Neuron (in vitro differentiated cells): ENCODE data around the gene CACNA1I.

Experiments
- H2AFZ ChIP-seq: one replicate; pipeline ENCODE4 v1.6.1; 2013; ENCODE audit warnings: low read depth, mild to moderate bottlenecking, inconsistent platforms, low read length, moderate library complexity
- H3K27me3 ChIP-seq: one replicate; pipeline ENCODE4 v1.6.1; 2013; ENCODE audit warnings: low read length; ENCODE audit not compliant: insufficient read depth
- H3K36me3 ChIP-seq: one replicate; pipeline ENCODE4 v1.6.1; 2013; ENCODE audit warnings: low read length; ENCODE audit not compliant: insufficient read depth
- H3K4me1 ChIP-seq: one replicate; pipeline ENCODE4 v1.6.1; 2013; ENCODE audit warnings: low read length; ENCODE audit not compliant: insufficient read depth
- H3K4me3 ChIP-seq: 2 replicates; pipeline ENCODE4 v1.5.1; 2013; ENCODE audit warnings: mild to moderate bottlenecking, low read length, moderate library complexity
- H3K9me3 ChIP-seq: one replicate; pipeline ENCODE4 v1.6.1; 2013; ENCODE audit warnings: low read length

The CACNA1I gene

DNA sequence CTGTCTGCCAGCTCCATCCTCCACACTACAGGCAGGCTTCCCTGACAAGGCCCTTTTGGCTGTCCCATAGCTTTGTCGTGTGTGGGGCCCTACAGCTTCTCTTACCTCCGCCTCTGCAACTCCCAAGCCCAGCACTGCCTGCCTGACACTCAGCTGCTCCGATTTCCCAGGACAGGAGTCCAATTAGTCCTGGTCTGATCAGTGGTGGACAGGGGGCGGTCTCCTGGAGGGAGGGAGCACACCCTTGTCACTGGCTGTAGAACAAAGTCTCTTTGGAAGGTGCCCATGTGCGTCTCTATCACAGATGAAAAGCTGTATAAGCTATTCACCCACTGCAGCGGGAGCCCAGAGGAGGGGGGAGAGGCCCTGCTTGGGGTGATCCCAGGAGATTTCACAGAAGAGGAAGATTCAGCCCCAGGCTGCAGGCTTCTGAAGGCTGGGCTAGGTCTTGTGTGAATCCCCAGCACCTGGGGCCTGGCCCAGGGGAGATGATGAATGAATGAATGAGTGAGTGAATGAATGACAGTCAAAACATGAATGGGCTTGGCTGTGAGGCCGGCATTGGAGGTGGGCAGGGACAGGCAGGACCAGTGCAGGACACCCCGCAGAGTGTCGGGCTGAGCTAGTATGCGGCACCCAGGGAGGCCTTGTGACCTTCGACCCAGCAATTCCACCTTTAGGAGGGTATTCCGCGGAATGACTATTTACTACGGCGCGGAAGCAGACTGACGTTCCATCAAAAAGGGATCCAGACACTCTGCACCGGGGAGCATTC, 142.4 kb downstream of the CACNA1I start:
- Histone ChIP-seq H3K36me3 (no peaks in the 10 kb centered on the region), H3K4me1 (peaks cover 26% of the 10 kb centered on the region), H3K4me3 (no peak overlapping the region), H3K9me3 (no peaks in the 10 kb centered on the region), H3K27me3 (no peaks in the 10 kb centered on the region), H2AFZ (no peak overlapping the region)

DNA sequence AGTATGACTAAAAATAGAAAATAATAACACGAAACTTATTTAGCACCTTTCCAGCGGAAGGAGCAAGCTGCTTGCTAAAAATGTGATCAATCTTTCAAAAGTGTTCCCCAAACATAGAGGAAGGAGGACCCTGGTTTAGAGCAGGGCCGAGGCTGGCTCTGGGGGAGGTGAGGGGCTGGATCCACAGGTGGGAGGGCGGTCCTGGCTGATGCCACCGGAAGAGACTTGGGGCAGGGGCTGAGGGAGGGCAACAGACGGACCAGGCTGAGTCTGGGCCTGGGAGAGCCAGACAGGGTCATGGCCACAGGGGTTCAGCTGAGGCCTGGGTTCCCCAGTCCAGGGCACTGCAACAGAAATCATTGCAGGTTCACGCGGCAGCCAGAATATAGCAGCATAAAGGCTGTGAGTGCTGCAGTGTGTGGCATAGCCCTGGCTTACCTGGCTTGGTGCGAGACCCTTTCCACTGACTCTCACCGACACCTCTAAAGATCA, 143.3 kb downstream of the CACNA1I start:
- no peak overlapping the region for H2AFZ ChIP-seq
- no peaks in the 10 kb centered on the region for H3K9me3 ChIP-seq
- H3K4me1 ChIP-seq = peaks cover 26% of the 10 kb centered on the region
- H3K4me3 ChIP-seq = no peak overlapping the region
- no peaks in the 10 kb centered on the region for H3K27me3 ChIP-seq
- H3K36me3 ChIP-seq = no peaks in the 10 kb centered on the region

DNA sequence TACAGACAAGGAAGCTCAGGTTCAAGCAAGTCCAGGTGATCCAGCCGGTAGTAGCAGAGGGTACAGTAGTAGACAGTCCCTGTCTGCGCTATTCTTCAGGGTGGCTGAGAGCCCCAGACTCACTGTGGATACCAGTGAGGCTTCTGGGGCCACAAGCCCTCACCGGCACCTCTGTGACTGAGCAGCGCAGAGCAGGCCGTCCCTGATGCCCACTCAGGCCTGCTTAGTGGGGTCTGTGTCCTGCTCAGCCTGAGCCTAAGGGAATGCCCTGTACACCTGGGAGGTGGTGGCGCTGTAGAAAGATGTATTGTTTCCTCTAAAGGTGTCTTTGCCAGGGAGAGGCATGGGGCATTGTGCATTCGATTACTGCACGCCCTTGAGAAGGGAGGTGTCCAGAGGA, 143.8 kb downstream of the CACNA1I start:
- peaks cover 26% of the 10 kb centered on the region for H3K4me1 ChIP-seq
- no peaks in the 10 kb centered on the region for H3K36me3 ChIP-seq
- no peaks in the 10 kb centered on the region for H3K9me3 ChIP-seq
- H3K4me3 ChIP-seq = no peak overlapping the region
- H3K27me3 ChIP-seq = no peaks in the 10 kb centered on the region
- no peak overlapping the region for H2AFZ ChIP-seq

DNA sequence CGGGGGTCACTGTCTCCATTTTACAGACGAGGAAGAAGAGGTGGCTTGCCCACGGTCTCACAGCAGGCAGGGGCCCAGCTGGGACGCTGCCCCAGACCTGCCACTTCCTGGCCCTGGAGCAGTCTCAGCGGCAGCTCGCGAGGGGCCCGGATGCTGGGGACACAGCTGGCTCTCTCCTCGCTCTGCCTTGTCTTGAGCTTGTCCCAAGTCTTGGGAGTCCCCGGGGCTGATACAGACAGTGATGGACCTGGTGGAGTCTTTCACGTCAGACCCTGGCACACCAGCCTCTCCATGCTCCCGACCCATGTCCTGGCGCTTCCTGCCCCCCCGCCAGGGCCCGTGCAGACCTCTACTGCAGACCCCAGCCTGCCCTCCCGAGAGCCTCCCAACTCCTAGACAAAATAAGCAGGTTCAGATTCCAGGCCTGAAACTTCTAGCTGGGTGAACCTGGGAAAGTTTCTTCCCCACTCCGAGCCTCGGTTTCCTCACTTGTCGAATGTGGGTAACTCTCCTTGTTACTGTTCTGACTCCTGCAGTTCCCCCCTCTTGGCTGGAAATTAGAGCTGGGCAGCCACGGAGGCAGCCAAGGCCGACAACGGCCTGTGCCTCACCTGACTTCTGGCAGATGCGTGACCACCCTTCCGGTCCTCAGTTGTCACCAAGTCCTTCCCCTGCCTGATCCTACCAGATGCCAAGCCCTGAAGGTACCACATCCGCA, 145.4 kb downstream of the CACNA1I start:
- no peak overlapping the region for H3K4me3 ChIP-seq
- no peaks in the 10 kb centered on the region for H3K36me3 ChIP-seq
- H2AFZ ChIP-seq = no peak overlapping the region
- no peaks in the 10 kb centered on the region for H3K9me3 ChIP-seq
- H3K4me1 ChIP-seq = peaks cover 37% of the 10 kb centered on the region
- H3K27me3 ChIP-seq = no peaks in the 10 kb centered on the region

DNA sequence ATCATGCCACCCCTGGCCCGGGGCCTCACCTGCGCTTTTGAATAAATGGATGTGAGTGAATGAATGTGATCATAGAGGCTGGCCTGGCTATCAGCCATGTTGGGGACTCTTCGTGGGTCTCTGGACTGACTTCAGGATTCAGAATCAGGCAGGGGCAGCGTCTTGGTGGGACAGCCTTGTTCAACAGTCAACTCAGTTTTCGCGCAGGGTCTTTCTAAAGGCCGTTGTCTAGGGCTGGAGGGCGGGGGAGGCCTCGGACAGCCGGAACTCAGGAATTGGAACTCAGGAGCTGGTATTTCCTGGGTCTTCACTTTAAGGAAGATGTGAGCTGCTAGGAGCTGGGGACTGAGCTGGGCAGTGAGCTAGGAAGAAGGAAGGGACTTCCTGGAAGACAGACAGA, 146.0 kb downstream of the CACNA1I start:
- H3K27me3 ChIP-seq = no peaks in the 10 kb centered on the region
- peaks cover 43% of the 10 kb centered on the region for H3K4me1 ChIP-seq
- H3K4me3 ChIP-seq = no peak overlapping the region

DNA sequence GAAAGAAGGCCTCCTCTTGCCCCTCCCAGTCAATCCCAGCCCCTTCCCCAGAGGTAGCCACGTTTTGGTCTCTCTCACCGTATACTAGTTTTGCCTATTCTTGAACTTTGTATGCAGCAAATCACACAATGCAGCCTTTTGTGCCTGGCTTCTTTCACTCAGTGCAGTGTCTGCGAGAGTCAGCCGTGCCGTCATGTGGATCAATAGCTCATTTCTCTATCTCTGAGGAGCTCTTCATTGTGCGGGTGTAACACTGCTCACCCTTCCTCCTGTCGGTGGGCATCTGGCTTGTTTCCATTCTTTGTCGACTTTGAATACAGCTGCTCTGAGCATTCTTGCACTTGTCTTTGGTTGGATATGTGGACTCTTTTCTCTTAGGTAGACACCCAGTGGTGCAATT, 146.5 kb downstream of the CACNA1I start:
- H3K9me3 ChIP-seq = no peaks in the 10 kb centered on the region
- H2AFZ ChIP-seq = no peak overlapping the region
- H3K27me3 ChIP-seq = no peaks in the 10 kb centered on the region
- H3K4me1 ChIP-seq = peaks cover 46% of the 10 kb centered on the region
- no peaks in the 10 kb centered on the region for H3K36me3 ChIP-seq
- no peak overlapping the region for H3K4me3 ChIP-seq

More for the DNA sequence above, 146.0 kb downstream of the CACNA1I start:
- H3K36me3 ChIP-seq = no peaks in the 10 kb centered on the region
- H2AFZ ChIP-seq = no peak overlapping the region
- no peaks in the 10 kb centered on the region for H3K9me3 ChIP-seq

DNA sequence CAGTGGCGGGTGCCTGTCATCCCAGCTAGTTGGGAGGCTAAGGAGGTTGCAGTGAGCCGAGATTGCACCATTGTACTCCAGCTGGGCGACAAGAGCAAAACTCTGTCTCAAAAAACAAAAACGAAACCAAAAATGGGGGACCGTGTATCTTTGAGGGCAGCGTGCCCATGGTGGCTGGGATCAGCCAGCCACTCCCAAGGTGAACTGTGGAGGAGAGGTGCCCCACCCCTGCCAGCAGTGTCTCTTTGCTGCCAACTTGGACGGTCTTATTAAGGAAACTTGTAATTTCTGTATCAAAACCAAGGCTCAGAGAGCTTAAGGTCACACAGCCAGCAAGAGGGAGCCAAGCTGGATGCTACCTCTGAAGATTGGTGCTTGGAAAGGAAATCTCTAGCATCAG, 147.7 kb downstream of the CACNA1I start:
- H3K9me3 ChIP-seq = no peaks in the 10 kb centered on the region
- H2AFZ ChIP-seq = no peak overlapping the region
- peaks cover 38% of the 10 kb centered on the region for H3K4me1 ChIP-seq
- H3K36me3 ChIP-seq = no peaks in the 10 kb centered on the region
- H3K27me3 ChIP-seq = no peaks in the 10 kb centered on the region
- no peak overlapping the region for H3K4me3 ChIP-seq

DNA sequence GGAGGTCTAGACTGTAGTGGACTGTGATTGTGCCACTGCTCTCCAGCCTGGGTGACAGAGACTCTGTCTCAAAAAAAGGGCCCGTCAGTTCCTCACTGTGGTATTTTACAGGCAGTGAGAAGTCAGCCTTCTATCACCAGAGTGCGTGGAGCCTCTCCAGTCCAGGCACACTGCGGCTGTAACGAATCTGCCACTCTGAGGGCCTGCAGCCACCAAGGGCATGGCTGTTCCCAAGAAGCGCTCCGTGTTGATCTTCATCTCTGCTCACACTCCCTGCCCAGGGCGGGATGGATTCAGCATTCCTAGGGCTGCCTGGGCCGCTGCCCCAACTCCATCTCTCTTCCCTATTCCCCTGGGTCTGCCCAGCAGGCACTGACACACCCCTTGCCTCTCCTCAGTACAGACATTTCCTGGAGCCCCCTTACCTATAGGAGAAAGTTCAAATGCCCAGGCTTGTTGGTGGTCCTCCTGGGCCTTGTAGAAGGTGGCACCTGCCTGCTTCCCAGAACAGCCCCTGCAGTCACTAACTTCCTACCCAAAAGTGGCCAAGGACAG, 148.4 kb downstream of the CACNA1I start:
- Histone ChIP-seq H3K27me3 (no peaks in the 10 kb centered on the region), H3K36me3 (no peaks in the 10 kb centered on the region)

DNA sequence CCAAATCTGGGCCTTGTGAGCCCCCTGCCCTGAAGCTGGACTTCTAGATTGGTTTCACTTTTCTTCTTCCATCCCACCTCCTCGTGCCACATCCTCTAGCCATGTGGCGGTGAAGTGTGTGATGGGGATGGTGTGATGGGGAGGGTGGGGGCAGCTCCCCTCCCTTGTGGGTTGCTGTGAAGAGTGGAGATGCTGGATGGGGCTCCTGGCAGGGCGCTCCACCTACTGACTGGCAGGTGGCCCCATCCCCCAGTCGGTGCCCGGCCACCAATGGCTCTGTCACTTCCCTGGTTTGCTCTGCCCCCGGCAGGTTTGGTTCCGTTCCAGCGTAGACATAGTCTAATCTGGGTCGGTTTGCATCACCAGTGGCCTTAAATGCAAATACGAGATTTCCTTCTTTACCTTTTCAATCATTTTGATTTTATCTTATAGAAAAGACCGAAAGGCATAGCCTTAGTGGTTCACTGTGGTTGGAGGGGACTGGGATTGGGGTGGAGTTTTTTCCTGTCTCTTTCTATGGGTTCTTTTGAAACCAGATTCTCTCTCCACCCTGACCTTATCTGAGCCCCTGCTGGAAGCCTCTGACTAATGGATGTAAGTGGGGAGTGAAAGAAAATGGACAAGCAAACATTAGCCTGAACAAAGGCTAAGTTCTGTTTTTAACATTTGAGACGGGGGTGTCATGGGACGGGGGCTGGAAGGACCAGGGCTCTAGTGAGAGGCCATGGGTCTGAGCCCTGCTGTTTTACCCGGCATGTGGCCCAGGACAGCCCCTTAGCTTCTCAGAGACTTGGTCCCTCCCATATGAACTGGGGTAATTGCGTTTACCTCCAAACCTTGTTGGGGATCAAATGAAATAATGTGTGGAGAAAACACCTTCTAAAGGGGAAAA, 149.3 kb downstream of the CACNA1I start:
- Histone ChIP-seq H3K36me3 (no peaks in the 10 kb centered on the region), H2AFZ (no peak overlapping the region), H3K9me3 (no peaks in the 10 kb centered on the region), H3K4me1 (peaks cover 37% of the 10 kb centered on the region), H3K4me3 (no peak overlapping the region), H3K27me3 (peaks cover 1% of the 10 kb centered on the region)

More for the DNA sequence above, 148.4 kb downstream of the CACNA1I start:
- Histone ChIP-seq H3K4me3 (no peak overlapping the region), H3K9me3 (no peaks in the 10 kb centered on the region), H3K4me1 (peaks cover 37% of the 10 kb centered on the region), H2AFZ (no peak overlapping the region)

DNA sequence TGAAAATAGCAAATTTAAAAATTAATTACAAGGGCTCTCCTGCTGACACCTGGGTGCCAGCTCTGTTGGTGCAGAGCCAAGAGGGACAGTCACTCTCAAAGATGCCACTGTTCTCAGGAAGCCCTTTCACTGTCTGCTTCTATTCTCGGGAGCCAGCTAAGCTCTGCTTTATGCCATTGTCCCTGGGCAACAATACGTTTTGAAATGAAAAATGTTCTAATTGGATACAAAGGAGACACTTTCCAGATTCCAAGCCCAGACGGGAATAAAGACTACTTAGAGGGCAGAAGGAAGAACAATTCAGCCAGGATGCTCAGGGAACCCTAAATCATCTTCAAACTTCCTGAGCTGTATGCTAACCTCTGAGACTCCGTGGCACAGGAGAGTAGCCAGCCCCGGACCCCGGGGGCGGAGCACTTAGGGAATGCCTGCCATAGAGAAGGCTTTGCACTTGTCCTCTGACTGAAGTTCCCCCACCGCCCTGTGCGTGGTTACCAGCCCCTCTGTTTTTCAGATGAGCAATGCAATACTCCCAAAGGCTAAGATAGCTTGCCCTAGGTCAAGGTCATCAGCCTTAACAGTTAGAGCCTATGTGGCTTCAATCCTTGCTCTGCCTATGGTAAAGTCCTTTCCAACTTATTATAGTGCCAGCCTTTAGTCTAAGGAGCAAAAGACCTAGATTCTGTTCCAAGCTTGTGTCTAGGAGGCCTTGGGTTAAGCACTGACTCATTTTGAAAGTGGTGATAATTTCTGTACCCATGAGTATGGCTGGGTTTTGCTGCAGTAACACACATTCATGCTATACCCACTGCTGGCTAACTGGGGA, 150.9 kb downstream of the CACNA1I start:
- no peaks in the 10 kb centered on the region for H3K9me3 ChIP-seq
- no peak overlapping the region for H2AFZ ChIP-seq
- H3K27me3 ChIP-seq = peaks cover 5% of the 10 kb centered on the region
- H3K4me1 ChIP-seq = peaks cover 33% of the 10 kb centered on the region
- no peak overlapping the region for H3K4me3 ChIP-seq
- H3K36me3 ChIP-seq = no peaks in the 10 kb centered on the region

DNA sequence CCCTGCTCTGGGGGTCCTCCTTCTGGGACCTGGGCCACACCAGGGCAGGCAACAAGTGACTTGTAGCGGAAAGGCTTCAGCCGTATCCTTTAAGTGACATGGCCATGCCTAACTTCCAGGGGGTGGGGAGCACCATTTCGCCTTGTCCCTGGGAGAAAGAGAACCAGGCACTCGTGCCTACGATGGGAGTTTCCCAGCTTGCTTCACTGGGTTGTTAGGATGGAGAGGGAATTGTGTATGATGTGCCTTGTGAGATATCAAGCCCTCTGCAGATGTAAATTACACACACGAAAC, 151.4 kb downstream of the CACNA1I start:
- no peak overlapping the region for H2AFZ ChIP-seq
- H3K4me3 ChIP-seq = no peak overlapping the region
- peaks cover 8% of the 10 kb centered on the region for H3K27me3 ChIP-seq
- H3K9me3 ChIP-seq = no peaks in the 10 kb centered on the region
- no peaks in the 10 kb centered on the region for H3K36me3 ChIP-seq
- H3K4me1 ChIP-seq = peaks cover 28% of the 10 kb centered on the region

DNA sequence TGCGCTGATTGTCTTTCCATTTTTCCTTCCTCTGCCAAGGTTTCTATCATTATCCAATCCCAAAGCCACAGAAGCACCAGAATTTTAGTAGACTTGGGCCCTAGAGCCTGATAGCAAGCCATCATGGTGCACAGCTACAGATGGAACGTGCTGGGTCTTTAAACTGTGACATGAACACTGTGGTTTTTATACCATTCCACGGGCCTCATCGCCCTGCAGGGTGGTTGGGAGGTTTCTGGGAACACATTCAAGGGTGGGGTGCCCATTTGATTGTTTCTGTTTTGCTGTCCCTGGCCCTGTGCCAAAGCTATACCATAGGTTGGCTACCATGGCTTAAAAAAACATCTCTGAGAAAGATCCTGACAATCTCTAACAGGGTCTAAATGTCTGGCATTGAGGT, 151.9 kb downstream of the CACNA1I start:
- Histone ChIP-seq H3K9me3 (no peaks in the 10 kb centered on the region), H2AFZ (no peak overlapping the region), H3K27me3 (peaks cover 8% of the 10 kb centered on the region), H3K4me3 (no peak overlapping the region), H3K4me1 (peaks cover 23% of the 10 kb centered on the region), H3K36me3 (no peaks in the 10 kb centered on the region)
